GM12873 (cell line): ENCODE data around the gene SRP14.

Experiments used
- CTCF ChIP-seq: IDR thresholded peaks from 2 replicates; pipeline ENCODE4 v1.5.1; 2012; ENCODE audit warnings: low read depth, mild to moderate bottlenecking, moderate library complexity, low read length, control low read depth; ENCODE audit not compliant: insufficient read depth; ENCODE audit errors: missing control alignments

The SRP14 gene

GRCh38 chr15:40081691-40082194 lies 42.8 kb upstream of the SRP14 start:
- no peak for TF ChIP-seq CTCF

- TF ChIP-seq CTCF: no peak
Measured at GRCh38 chr15:40080847-40081246, 41.9 kb upstream of the SRP14 start.

DNA sequence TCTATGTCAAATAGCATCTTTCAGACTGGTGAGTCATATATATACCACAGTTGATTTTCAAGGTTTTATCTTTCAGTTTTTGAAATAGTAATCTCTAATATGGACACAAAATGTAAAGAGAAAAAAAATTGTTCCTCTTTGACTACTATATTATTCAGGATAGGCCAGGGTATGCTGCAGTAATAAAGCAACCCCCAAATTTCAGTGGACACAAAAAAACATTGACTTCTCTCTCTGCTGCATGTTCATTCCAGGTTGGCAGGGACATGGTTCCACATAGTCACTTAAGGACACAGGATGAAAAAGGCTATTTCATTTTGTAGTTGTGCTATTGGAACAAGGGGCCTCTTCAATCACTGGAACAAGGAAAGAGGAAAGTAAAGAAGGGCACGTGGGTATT lies 41.1 kb upstream of the SRP14 start:
- TF ChIP-seq CTCF: no peak

GRCh38 chr15:40079456-40079855 lies 40.5 kb upstream of the SRP14 start:
- TF ChIP-seq CTCF: no peak

DNA sequence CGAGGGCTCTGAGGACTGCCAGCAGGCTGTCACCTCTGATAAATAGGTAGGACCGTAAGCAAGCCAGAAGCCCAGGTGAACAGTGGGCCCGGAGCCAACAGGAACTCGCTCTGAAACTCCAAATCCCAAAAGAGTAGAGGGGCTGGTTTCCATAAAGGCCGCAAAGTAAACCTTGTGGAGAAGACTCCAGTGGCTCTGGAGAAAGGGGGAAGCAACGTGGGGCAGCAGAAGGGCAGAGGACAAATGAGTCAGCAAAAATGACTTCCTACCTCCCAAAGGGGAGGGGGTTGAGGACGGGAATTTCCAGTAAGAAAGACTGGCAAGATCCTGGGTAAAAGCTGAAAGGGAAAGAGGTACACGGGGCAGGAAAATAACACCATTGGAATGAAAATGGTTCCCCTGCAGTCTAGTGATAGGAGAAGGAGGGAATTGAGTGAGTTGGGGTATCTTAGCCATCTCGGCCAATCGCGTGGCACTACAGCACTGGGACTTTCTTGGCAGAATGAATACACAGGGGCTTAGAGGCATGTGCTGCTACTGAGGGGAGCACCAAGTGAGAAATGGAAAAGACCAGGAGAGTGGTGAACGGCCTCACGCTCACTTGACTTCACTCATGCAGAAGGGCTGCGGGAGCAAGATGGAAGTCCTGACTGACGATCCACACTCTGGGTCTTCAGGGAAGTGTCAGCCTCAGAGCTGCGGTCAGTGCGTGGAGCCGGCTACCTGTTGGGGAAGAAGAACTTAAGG lies 36.5 kb upstream of the SRP14 start:
- no peak for TF ChIP-seq CTCF

DNA sequence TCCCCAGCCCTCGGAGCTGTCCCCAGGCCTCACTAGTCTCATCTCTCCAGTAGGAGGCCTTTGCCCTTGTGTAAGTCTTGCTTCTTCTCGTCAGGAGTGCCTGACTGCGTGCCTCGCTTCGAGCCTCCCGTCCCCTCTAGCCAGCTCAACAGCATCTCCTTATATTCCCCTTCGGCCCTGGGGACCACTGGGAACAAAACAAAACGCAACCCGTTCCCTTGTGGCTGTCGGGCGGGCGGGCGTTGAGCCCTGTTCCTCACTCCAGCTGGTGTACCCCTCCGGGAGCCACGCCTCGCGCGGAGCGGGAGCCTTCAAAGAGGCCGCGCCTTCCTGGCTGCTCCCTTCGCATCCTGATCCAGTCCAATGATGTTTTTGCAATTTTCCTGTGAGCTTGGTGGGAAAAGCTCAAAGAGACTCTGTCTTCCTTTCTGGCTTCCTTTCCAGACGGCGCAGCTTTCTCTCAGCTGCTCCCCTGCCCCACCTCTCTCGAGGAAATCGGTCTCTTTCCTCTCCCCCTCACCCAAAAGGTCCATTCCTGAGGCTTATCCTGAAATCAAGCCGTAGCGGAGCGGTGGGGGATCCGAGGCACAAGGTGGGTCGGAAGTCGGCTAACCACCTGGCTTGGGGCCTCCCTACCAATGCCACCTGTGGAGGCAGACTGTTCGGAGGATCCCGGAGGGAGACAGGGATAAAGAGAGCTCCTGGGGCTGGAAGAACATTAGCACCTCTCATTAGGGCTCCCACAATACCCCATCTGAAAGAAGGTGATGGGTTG lies 33.4 kb upstream of the SRP14 start:
- TF ChIP-seq CTCF: no peak

- no peak for TF ChIP-seq CTCF
Measured at GRCh38 chr15:40070608-40071218, 31.7 kb upstream of the SRP14 start.
